Ureter (tissue), 1 donor: ENCODE measurements around the gene SPAG16. TPM values are rescaled to one million over a fixed set of nuclear protein-coding genes. Genes with fewer than 3 reads are reported as not detected.

ENCODE experiments used
- DNase-seq: peaks from one replicate; pipeline ENCODE4 v3.0.0-alpha.2; 2020; ENCODE audit warnings: low spot score
- total RNA-seq: library from RNA; stranded (reverse); gene quantifications from one replicate; pipeline ENCODE4 v1.2.4, GENCODE V29; 2023
- donor health status: DM: yes; HTN: yes; CAD: no.

Gene SPAG16
- total RNA-seq, 1 donor from 2014 or later, result 63.2 TPM

DNA sequence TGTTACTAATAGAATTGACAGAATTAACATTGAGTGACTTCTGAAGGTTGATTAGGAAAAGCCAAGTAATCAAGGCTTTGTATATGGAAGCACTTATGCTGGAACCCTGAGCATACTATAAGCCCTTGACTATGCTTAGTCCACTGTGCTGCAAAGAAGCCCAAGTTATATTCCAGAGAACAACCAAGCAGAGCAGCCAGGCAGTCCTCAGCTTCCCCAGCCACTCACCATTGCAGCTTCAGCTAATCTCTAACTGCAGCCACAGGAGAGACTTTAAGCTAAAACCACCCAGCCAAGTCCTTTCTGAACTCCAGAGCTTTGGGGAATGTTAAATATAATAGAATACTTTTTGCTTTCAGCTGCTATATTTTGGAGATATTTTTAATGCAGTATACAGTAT is 962.2 kb downstream of the SPAG16 start:
- DNase-seq, result no peak

DNA sequence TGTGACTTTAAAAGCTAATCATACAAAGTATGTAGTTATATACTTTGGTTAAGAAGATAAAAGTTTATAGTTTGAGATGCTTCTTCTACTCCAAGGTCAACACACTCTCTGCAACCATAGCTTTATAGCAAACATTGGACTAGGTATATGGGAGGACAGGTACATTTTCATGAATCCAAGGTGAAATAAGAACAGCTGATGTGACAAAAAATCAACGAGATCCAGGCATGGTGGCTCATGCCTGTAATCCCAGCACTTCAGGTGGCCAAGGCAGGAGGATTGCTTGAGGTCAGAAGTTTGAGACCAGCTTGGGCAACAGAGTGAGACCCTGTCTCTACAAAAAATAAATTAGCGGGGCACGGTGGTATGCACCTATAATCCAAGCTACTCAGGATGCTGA is 963.3 kb downstream of the SPAG16 start:
- no peak for DNase-seq

DNA sequence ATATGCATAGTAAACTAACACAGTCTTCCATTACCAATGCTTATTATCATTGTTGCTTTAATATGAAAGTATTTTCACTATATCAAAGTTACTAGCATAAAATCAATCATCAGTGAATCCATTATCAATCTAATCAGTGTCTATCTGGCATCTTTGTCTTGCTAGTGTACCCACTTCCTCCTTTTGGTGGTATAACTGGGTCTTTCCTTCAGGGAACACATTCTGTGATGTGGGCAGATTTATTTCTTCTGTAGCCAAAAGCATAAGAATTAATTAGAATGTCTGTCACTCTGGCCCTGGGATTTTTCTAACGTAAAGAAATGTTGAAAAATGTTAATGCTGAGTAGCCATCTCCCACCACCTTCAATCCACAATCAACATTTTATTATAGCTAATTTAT is 970.8 kb downstream of the SPAG16 start:
- no peak for DNase-seq

DNA sequence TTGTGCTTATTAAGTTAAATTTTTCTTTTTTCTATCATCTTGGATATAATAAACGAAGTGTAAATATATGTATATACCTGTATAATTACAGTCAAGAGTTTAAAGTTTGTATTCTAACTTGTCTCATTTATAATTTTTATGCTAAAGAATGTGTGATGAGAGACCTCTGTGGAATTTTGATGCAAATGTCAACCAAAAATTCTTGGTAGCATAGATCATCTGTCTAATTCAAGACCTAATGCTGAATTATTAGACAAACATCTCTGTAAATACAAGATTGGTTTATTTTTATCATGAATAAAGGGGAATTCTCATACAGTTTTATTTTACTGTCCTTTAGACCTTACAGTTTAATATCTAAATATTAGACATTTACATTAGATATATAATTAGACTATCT is 977.4 kb downstream of the SPAG16 start:
- no peak for DNase-seq

DNA sequence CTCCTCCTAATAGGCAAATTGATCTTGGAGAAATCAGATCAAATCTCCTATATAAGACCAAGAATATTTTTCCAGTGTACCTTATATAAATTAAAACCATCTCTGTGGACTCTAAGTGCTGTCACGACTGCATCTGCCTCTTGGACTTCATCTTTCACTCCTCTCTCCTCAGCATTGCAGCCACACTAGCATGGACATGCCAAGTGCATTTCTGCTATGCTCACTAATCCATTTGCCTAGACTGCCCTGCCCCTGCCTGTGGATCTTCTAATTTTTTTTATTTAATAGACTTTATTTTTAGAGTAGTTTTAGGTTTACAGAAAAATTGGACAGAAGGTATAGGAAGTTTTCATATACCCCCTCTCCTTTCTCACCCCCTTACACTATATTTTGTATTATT is 979.9 kb downstream of the SPAG16 start:
- DNase-seq, result no peak

DNA sequence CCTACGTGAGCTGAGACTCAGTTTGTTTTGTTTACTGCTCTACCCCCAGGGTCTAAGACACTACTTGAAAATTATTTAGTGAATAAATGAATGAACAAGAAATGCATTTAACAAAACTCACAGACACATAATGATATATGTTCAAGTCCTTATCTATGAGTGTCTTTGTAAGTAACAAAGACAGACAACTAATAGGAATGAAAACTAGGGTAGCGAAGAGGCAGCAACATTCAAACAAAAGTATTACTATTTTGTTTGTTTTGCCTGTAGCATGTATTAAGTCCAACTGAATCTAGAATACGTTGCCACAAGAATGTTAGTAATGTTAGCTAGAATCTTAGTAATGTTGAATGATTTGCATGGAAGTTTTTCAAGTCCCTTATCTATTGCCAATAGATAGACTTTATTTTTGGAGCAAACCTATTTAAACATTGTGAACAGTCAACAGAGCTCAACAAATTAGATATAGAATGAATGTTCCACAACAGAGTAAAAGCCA is 981.8 kb downstream of the SPAG16 start:
- no peak for DNase-seq

DNA sequence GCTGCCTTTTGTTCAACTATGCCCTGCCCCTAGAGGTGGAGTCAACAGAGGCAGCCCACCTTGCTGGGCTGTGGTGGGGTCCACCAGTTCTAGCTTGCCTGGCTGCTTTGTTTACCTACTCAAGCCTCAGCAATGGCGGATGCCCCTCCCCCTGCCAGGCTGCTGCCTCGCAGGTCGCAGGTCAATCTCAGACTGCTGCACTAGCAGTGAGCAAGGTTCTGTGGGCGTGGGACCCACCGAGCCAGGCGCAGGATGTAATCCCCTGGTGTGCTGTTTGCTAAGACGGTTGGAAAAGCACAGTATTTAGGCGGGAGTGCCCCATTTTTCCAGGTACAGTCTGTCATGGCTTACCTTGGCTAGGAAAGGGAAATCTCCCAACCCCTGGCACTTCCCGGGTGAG is 993.6 kb downstream of the SPAG16 start:
- no peak for DNase-seq

DNA sequence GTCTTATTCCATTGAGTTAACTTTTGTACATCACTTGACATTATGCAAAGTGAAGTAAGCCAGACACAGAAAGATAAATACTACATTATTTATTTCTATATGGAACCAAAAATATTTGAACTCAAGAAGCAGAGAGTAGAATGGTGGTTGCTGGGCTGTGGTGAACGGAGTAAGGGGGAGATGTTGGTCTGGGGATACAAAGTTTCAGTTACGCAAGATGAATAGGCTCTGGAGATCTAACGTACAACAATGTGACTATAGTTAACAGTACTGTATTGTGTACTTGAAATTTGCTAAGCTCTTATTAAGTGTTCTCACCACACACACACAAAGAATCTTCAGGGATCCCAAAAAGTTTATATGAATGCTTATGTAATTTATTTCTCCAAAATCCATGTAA is 1001.7 kb downstream of the SPAG16 start:
- no peak for DNase-seq

DNA sequence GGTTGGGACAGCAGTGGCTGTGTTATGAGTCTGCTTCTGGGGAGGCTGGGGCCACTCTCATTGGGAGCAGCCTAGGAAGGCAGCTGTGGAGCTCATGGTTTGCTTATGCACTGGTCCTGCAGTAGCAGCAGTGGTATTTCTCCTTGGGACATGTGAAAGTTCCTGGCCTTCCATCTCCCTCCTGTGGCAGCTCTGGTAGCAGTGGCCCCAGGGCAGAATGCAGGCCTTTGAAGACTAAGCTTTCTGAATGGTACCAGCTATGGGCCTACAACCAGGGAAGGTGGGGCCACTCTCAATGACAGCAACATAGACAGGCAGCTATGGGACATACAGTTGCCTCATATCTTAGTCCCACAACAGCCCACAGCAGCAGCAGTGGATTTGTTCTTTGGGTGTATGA is 1009.3 kb downstream of the SPAG16 start:
- DNase-seq, result no peak

DNA sequence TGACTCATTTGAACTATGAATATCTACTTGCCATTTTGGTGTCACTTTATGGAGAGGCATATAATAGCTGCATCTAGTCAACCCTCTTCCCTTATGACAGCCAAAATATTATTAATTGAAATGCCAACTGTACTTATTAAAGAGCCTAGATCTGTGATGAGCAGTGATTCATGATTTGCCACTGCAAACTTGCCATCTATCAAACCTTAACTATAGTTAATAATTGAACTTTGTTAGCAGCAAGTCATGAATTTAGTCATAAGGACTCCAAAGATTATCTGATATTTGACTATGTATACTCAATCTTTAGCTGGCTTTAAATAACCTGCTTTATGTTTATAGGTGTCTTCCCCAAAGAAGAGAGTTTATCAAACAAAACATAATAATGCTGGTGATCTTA is 1010.2 kb downstream of the SPAG16 start:
- DNase-seq, result no peak

DNA sequence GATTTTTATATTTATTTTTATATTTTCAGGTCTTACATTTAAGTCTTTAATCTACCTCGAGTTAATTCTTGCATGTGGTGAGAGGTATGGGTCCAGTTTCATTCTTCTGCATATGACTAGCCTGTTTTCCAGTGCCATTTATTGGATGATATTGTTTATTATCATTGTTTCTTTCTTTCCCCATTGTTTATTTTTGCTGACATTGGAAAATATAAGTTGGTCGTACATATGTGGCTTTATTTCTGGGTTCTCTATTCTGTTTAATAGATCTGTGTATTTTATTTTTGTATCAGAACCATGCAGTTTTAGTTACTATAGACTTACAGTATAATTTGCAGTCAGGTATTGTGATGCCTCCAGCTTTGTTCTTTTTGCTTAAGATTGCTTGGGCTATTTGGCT is 1013.2 kb downstream of the SPAG16 start:
- no peak for DNase-seq

DNA sequence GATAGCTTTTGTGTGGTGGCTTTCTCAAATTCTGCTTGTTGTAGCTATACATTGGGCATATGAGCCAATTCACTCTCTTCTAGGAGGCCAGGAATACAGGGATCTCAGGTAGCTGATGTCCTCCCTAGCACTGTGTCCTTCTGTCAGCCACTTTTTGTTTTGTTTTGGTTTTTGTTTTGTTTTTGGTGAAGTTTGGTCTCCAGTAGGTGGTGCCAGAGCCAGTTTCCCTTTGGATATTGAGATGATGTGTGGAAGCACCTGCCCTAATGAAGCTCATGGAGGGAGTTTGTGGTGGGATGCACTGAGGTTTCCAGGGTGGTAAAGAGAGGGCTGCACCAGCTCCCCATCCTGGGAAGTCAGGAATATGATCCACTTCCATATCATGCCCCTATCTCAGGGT is 1026.1 kb downstream of the SPAG16 start:
- no peak for DNase-seq

DNA sequence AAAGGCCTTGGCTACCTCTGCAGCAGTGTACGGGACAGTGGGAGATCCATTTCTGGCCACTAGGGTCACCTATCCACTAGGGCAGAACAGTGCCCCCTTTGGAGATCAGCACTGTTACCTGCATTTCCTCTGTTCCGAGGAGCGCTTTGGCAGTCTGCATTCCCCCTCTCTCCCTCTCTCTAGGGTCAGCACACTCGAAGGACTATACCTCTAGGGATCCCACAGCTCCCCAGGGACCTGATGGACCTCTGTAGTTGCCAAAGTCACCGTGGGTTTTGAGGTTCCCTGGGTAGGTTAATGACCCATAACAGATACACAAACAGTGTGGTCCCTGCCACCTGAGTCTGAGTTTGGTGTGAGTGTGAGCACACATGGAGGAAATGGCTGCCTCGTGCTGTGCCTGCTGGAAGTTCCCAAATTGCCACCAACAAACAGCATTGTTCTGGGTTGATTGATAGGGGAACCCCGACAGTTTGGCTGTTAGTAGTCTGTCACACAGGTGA is 1026.8 kb downstream of the SPAG16 start:
- no peak for DNase-seq

DNA sequence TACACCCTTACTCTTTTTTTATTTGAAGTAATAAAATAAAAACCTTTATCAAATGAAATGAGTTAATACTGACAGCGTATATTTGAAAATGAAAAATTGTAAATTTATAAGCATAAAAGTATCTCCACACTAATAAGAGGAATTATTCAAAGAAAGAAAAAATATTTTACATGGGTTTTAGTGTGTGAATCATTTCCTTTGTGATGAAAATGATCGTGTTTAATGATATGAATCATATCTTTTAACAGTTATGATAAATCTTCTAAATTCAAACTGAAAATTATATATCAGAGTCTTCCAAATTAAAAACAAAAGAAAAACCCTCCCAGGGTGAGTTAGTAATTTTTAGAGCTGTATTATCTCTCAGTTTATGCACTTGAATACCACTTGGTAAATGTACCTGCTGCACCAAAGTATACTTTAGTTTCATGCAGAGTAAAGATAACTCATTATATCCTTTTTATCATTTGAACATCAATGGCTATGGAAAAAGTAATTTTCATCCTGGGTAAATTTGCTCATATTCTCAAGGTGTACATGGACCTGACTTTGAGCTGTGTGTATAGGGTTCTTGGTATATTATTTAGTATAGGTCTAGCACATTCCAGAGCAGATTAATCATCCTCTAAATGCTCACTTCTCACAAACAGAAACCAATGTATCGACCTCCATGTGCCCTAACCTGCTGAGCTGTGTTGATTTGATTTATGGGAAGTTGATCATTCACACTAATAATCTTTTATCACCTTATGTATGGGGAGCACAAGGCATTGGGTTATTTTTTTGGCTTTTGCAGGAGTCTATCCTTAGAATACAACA is 1027.9 kb downstream of the SPAG16 start:
- no peak for DNase-seq

DNA sequence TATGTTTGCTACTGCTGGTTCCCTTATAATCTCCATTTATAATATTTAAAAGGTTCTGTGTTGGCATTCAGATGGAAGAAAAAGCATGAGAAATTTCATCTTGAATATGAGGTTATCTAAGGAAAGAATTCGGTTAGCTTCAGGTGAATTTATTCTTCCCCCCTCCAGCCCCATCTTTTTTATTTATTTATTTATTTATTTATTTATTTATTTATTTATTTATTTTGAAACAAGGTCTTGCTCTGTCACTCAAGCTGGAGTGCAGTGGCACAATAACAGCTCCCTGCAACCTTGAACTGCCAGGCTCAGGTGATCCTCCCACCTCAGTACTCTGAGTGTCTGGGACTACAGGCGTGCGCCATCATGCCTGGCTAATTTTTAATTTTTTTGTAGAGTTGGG is 1031.1 kb downstream of the SPAG16 start:
- DNase-seq, result no peak

DNA sequence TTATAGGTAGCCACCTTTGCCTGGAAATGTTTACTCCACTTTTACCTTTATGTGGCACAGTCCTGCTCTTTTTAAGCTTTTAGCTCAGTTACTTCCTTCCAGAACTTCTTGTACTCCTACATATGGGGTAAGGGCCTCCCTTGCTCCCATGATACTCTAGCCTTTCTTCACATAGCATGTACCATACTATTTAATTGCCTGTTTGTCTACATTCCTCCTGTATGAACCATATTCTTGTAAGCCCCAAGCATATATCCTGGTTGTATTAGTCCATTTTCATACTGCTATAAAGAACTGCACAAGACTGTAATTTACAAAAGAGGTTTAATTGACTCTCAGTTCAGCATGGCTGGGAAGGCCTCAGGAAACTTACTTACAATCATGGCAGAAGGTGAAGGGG is 1035.9 kb downstream of the SPAG16 start:
- DNase-seq, result no peak

DNA sequence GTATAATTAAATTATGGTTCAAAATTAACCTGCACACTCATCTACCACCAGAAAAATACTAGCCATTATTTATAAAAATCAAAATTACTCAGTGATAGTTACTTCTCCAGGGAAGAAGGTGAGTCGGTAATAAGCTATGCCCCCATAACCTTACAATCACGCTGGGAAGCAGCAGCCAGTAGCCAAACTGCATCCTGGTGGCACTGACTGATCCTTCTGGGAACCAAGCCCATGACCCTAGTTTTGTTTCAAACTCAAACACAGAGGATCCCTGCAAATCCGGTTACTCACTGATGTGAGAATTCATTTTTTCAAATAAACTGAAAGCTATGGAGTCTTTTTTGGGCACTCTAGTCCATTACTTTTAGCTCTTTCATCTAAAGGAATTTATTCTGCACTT is 1038.4 kb downstream of the SPAG16 start:
- DNase-seq, result no peak

DNA sequence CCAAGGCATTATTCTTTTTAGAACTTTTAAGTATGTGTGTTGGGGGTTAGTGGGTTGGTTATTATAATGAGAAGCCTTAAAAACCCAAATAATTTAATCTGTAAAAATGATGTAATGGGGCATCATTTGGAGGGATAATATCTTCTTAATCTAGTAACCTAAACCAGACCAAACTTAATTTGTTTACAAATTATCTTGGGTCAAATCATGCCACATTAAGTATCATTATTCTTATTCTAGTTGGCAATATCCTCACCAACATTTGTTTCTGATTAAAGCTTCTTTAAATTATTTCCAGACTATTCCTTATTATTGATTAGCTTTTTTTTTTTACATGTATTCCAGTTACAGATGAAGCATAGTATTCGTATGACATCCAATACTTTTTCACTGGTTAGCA is 1041.1 kb downstream of the SPAG16 start:
- no peak for DNase-seq

DNA sequence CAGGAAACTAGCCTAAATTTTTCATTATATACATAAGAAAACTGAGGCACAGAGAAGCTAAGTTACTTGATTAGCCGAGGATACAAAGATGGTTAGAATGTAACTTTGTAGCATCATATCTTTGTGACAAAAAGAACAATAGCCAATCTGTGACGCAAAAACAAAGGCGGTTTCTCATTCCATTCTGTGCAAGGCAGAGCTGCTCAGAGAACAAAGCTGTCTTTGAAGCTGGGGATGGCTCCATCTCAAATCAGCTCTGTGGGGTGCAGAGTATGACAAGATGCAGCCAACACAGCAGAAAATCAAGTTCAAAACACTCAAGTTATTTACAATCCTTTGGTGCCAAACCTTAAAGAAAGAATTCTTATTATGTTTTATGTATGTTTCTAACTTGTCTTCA is 1044.7 kb downstream of the SPAG16 start:
- no peak for DNase-seq

DNA sequence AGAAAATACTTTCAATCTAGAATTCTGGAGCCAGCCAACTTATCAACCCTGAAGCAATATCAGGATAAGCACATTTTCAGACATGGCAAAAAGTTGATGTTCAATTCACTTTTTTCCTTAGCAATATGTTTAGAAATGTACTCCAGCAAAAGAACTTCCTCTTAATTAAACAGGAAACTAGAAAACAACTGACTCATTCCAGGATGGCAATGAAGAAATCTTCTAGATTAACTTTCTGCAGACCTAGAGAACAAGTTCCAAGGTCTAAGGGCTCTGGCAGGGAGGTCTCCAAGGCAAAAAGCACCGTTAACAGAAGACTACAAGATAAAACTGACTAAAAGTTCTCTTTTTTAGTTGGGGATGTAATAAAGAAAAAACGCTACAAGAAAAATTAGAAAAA is 1057.4 kb downstream of the SPAG16 start:
- DNase-seq, result no peak

DNA sequence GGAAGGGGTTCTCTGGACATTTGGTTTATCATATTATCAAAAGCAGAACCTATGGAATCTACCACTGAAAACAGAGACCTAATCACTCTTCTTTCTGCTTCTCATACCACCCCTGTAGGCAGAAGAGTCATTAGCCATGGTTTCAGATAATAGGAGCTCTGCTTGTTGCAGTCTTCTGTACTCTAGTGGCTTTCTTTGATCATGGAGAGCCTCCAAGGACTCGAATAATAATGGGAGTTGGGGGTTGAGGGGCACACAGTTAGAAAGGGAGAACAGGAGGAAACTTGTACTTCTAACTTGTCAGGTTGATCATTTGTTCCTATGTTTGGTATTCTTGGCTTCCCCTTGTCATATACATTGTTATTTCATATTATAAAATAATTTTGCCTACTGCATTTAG is 1074.2 kb downstream of the SPAG16 start:
- no peak for DNase-seq

DNA sequence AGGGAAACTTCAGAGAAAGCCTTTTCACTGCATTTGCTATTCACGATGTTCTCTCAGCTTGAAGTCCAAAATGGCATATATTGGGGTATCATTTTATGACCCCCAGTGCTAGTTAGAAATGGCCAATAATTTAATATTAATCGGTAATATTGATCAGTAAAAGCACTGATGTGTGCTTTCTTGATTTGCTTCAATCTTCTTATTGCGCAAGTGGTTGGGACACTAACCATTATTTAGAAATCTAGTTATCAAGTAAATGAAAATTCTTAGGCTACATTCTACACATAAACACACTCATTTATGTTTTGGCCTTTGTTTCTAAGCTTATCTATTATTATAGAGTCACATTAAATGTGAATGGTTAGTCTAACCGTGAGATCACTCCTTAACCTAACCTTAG is 1076.9 kb downstream of the SPAG16 start:
- no peak for DNase-seq

DNA sequence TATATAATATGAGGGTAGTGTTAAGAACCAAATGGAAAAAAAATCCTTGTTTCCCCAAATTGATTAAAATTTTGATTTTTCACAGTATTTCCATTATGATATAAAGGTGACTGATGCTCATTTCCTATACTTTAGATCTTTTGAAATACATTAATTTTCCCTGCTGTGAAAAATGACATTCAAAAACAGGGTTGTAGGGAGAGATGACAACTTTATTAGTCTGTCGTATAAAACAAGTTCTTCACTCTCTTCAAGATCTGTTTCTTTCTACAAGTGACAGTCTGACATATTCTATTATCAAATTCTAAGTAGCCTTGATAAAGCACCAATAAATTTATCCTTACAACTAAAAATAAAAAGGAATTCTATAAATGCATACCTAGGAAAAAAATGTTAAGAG is 1081.3 kb downstream of the SPAG16 start:
- DNase-seq, result no peak

DNA sequence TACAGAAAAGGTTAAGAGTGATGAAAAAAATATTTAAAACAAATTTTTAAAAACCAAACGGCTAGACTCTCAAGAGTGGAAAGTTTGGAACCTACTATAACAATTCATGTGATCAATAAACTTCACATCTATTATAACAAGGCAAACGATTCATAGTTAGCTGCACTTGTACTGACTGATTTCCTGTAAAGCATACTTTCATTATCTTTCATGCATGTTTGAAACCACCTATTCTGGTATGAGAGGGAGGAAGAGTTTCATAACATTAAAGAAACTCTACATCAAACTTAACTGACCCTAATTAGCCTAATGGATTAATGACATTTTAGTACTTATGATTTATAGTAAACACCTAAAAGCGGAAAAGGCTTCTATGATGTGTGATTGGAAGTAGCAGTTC is 1082.9 kb downstream of the SPAG16 start:
- DNase-seq, result no peak
